ENCODE results near the gene CDC42BPG.

CDC42BPG gene

DNA sequence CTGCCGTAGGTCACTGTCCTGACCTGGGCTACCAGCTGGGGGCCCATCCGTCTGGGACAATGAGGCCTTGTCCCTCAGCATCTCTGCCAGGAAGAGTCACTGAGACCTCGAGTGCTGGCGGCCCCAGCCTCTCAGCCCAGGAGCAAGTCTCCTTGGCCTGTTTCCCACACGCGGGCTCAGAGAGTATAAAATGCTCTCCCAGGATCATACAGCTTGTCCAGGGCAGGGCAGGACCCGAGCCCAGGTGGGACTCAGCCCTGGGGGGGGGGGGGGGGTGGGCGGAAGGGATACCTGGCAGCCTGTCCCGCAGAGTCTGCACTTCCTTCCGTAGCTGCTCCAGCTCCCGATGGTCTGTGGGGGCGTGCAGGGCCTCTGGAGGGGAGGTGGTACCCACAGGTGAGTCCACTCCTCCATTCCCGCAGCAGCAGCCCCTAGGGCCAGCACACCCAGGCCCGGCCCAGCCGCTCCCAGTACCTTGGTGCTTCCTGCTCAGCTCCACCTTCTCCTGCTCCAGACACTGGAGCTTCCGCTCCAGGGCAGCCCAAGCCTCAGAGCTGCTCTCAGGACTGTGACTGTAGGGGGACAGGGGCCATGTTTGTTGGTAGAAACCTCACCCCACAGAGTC is 7.9 kb downstream of the CDC42BPG start:
- DNase-seq: no peak
- Histone ChIP-seq H3K27ac (ENCODE audit: low read depth, low read length) (no peak overlapping the region), H3K4me1 (ENCODE audit: control insufficient read depth in 1 of 2, insufficient read depth in 2 of 2, low read length in 2 of 2) (peaks cover 2% of the 10 kb centered on the region in 2 experiments), H4K91ac (ENCODE audit: low read depth, low read length) (no peak overlapping the region), H4K12ac (ENCODE audit: low read depth, low read length) (no peak overlapping the region), H2BK12ac (ENCODE audit: low read length) (no peak overlapping the region), H2BK120ac (ENCODE audit: insufficient read depth, low read length, poor library complexity) (no peak overlapping the region), H3K18ac (ENCODE audit: low read length) (no peak overlapping the region), H3K4ac (ENCODE audit: low read depth, low read length) (no peak overlapping the region), H3K27me3 (ENCODE audit: insufficient read depth, low read length) (no peaks in the 10 kb centered on the region), H4K8ac (ENCODE audit: low read depth, low read length) (no peak overlapping the region), H3K4me3 (ENCODE audit: low read depth, low read length) (no peak overlapping the region), H3K9me3 (ENCODE audit: insufficient read depth, low read depth, low read length) (peaks cover 3% of the 10 kb centered on the region), H3K23ac (ENCODE audit: low read length) (no peak overlapping the region), H3K36me3 (ENCODE audit: control insufficient read depth in 1 of 2, insufficient read depth in 2 of 2, low read length in 2 of 2) (peaks cover 91% of the 10 kb centered on the region in 2 experiments), H3K9ac (ENCODE audit: low read length) (no peak overlapping the region), H3K79me1 (ENCODE audit: low read length) (peaks cover 2% of the 10 kb centered on the region), H2AFZ (ENCODE audit: insufficient read depth, low read length, poor library complexity) (no peak overlapping the region), H2BK5ac (ENCODE audit: low read depth, low read length, poor library complexity) (no peak overlapping the region), H3K4me2 (ENCODE audit: low read length) (no peak overlapping the region), H3K79me2 (ENCODE audit: control insufficient read depth, insufficient read depth, low read length, poor library complexity) (no peaks in the 10 kb centered on the region), H2AK5ac (ENCODE audit: low read length) (no peak overlapping the region), H3K14ac (ENCODE audit: low read length) (no peak overlapping the region)
- WGBS (ENCODE audit: extremely low coverage, insufficient coverage, insufficient read length): no CpG with 5 or more reads among the region's 16 CpGs

DNA sequence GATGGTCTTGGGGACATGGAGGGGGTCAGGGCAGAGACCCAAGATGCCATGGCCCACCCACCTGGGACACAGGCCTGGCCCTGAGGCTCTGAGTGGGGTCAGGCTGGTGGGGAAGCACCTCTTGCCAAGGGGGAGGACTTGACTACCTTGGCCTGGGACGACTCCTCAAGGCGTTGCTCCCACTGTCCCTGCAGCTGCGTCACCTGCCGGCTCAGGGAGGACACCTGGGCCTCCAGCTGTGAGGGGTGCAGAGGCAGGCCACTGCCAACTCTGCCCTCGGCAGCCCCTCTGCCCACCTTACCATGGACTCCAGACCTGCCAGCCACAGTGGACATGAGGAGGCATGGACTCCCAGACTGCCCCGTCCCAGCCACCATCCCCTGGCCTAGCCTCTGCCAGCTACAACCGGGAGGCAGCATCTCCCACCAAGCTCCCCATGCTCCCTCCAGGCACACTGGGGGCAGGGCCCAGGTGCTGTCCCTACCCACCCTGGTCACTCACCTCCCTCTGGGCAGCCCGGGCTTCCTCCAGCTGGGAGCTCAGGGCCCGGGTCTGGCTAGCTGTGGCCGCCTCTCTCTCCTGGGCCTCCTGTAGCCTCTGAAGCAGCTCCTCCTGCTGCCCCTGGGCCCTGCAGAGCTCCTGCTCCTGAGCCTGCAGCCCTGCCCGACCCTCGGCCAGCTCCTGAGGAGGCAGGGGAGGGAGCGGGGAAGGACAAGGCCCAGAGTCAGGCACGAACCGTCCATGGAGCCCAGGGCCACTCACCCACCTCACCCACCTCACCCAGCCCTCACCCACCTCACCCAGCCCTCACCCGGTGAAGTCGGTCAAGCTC is 8.6 kb downstream of the CDC42BPG start:
- Histone ChIP-seq H4K8ac (ENCODE audit: low read depth, low read length) (no peak overlapping the region), H2AK5ac (ENCODE audit: low read length) (no peak overlapping the region), H4K12ac (ENCODE audit: low read depth, low read length) (no peak overlapping the region), H3K27ac (ENCODE audit: low read depth, low read length) (no peak overlapping the region), H3K4me2 (ENCODE audit: low read length) (no peak overlapping the region), H3K18ac (ENCODE audit: low read length) (no peak overlapping the region), H3K4me1 (ENCODE audit: control insufficient read depth in 1 of 2, insufficient read depth in 2 of 2, low read length in 2 of 2) (no peaks in the 10 kb centered on the region), H3K23ac (ENCODE audit: low read length) (no peak overlapping the region), H2BK12ac (ENCODE audit: low read length) (no peak overlapping the region), H3K79me2 (ENCODE audit: control insufficient read depth, insufficient read depth, low read length, poor library complexity) (no peaks in the 10 kb centered on the region), H3K27me3 (ENCODE audit: insufficient read depth, low read length) (no peaks in the 10 kb centered on the region), H2AFZ (ENCODE audit: insufficient read depth, low read length, poor library complexity) (no peak overlapping the region), H3K79me1 (ENCODE audit: low read length) (no peaks in the 10 kb centered on the region), H3K9ac (ENCODE audit: low read length) (no peak overlapping the region), H4K91ac (ENCODE audit: low read depth, low read length) (no peak overlapping the region), H2BK5ac (ENCODE audit: low read depth, low read length, poor library complexity) (no peak overlapping the region), H3K14ac (ENCODE audit: low read length) (no peak overlapping the region), H2BK120ac (ENCODE audit: insufficient read depth, low read length, poor library complexity) (no peak overlapping the region), H3K9me3 (ENCODE audit: insufficient read depth, low read depth, low read length) (peaks cover 3% of the 10 kb centered on the region), H3K36me3 (ENCODE audit: control insufficient read depth in 1 of 2, insufficient read depth in 2 of 2, low read length in 2 of 2) (peaks cover 96 to 97% of the 10 kb centered on the region in 2 experiments), H3K4me3 (ENCODE audit: low read depth, low read length) (no peak overlapping the region), H3K4ac (ENCODE audit: low read depth, low read length) (no peak overlapping the region)
- no peak for DNase-seq
- WGBS (ENCODE audit: extremely low coverage, insufficient coverage, insufficient read length): no CpG with 5 or more reads among the region's 17 CpGs

DNA sequence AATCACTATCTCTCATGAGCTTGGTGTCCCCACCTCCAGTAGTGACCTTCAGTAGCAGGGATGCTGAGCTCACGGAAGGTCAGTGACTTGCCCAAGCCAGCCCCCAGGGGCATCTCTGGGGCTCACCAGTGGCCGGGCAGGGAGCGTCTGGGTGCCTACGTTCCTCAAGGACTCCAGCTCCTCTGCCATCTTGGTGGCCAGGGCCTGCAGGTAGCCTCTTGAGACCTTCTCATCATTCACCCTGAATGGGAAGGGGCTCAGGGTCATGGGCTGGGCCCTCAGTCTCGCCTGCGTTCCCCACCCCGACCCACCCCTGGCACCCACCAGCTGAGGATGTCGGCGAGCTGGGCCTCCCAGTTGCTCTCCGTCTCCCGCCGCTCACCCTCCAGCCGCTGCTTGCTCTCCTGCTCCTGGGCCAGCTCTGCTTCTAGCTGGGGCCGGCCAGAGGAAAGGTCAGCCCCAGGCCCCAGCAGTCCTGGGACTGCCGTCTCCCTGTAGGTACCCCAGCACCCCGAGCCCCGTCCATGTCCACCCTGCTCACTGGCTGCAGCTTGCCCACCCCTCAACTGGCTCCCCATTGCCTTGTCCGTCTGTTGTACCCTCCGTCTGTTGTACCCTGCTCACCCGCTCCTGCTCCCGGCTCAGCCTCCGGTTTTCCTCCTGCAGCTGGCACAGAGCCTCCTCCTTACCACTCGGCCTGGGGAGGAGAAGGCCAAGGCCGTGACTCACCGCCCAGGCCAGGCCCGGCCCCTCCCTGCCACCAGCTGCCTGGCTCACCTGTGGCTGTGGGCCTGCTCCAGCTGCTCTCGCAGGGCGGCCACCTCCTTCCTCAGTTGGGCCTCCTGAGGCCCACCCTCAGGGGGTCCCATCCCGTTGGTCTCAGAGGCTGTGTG is 9.5 kb downstream of the CDC42BPG start:
- no peaks in the 10 kb centered on the region for H3K27me3 ChIP-seq (ENCODE audit: insufficient read depth, low read length)
- H3K4me1 ChIP-seq (ENCODE audit: control insufficient read depth in 1 of 2, insufficient read depth in 2 of 2, low read length in 2 of 2): no peaks in the 10 kb centered on the region
- H4K8ac ChIP-seq (ENCODE audit: low read depth, low read length): no peak overlapping the region
- peaks cover 95 to 97% of the 10 kb centered on the region in 2 experiments for H3K36me3 ChIP-seq (ENCODE audit: control insufficient read depth in 1 of 2, insufficient read depth in 2 of 2, low read length in 2 of 2)
- H2AFZ ChIP-seq (ENCODE audit: insufficient read depth, low read length, poor library complexity): no peak overlapping the region
- no peak overlapping the region for H2AK5ac ChIP-seq (ENCODE audit: low read length)
- no peak overlapping the region for H3K4me3 ChIP-seq (ENCODE audit: low read depth, low read length)
- no peaks in the 10 kb centered on the region for H3K79me2 ChIP-seq (ENCODE audit: control insufficient read depth, insufficient read depth, low read length, poor library complexity)
- no peak overlapping the region for H4K12ac ChIP-seq (ENCODE audit: low read depth, low read length)
- no peak overlapping the region for H3K14ac ChIP-seq (ENCODE audit: low read length)
- H3K4ac ChIP-seq (ENCODE audit: low read depth, low read length): no peak overlapping the region
- no CpG with 5 or more reads among the region's 29 CpGs for WGBS (ENCODE audit: extremely low coverage, insufficient coverage, insufficient read length)
- DNase-seq: peak; percentile 58 to 65
- no peak overlapping the region for H2BK12ac ChIP-seq (ENCODE audit: low read length)
- H2BK5ac ChIP-seq (ENCODE audit: low read depth, low read length, poor library complexity): no peak overlapping the region
- no peaks in the 10 kb centered on the region for H3K79me1 ChIP-seq (ENCODE audit: low read length)
- H3K18ac ChIP-seq (ENCODE audit: low read length): no peak overlapping the region
- H2BK120ac ChIP-seq (ENCODE audit: insufficient read depth, low read length, poor library complexity): no peak overlapping the region
- H4K91ac ChIP-seq (ENCODE audit: low read depth, low read length): no peak overlapping the region
- no peak overlapping the region for H3K4me2 ChIP-seq (ENCODE audit: low read length)
- H3K9me3 ChIP-seq (ENCODE audit: insufficient read depth, low read depth, low read length): peaks cover 2% of the 10 kb centered on the region
- no peak overlapping the region for H3K23ac ChIP-seq (ENCODE audit: low read length)
- no peak overlapping the region for H3K9ac ChIP-seq (ENCODE audit: low read length)
- no peak overlapping the region for H3K27ac ChIP-seq (ENCODE audit: low read depth, low read length)

DNA sequence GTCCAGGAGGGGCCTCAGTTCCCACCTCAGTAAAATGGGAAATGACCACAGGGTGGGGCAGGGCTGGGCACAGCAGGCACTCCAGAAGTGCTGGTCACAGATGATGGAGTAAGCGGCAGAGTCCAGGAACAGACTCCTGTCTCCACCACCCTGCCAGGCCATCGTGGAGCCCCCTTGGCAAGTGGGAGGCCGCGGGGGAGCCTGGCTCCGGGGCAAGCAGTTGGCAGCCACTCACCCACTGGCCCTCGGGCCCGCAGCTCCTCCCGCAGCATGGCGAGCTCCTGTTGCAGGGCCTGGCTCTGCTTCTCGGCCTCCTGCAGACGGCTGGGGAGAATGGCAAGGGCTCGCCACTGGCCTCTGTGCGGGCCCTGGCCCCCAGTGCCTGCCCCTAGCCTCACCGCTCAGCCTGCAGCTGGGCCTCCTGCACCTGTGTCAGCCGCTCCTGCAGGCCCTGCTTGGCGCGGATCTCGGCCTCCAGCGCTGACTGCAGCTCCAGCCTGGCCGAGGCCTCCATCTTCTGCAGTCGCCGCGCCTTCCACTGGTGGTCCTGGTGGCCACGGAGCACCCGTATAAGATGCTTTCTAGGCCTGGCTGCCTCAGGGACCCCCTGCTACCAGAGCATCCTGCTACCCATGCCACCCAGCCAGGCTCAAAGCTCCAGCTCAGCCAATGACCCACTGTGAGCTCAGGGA is 10.3 kb downstream of the CDC42BPG start:
- WGBS (ENCODE audit: extremely low coverage, insufficient coverage, insufficient read length): no CpG with 5 or more reads among the region's 25 CpGs
- Histone ChIP-seq H3K9me3 (ENCODE audit: insufficient read depth, low read depth, low read length) (no peaks in the 10 kb centered on the region), H3K23ac (ENCODE audit: low read length) (no peak overlapping the region)

More for the DNA sequence above, 10.3 kb downstream of the CDC42BPG start:
- Histone ChIP-seq H3K4me3 (ENCODE audit: low read depth, low read length) (no peak overlapping the region), H3K79me1 (ENCODE audit: low read length) (no peaks in the 10 kb centered on the region), H3K9ac (ENCODE audit: low read length) (no peak overlapping the region), H4K12ac (ENCODE audit: low read depth, low read length) (no peak overlapping the region), H2BK5ac (ENCODE audit: low read depth, low read length, poor library complexity) (no peak overlapping the region), H3K36me3 (ENCODE audit: control insufficient read depth in 1 of 2, insufficient read depth in 2 of 2, low read length in 2 of 2) (peaks cover 95 to 97% of the 10 kb centered on the region in 2 experiments), H2AFZ (ENCODE audit: insufficient read depth, low read length, poor library complexity) (no peak overlapping the region), H4K91ac (ENCODE audit: low read depth, low read length) (no peak overlapping the region), H2BK12ac (ENCODE audit: low read length) (no peak overlapping the region), H3K4ac (ENCODE audit: low read depth, low read length) (no peak overlapping the region), H2AK5ac (ENCODE audit: low read length) (no peak overlapping the region), H3K4me2 (ENCODE audit: low read length) (no peak overlapping the region), H3K14ac (ENCODE audit: low read length) (no peak overlapping the region), H3K79me2 (ENCODE audit: control insufficient read depth, insufficient read depth, low read length, poor library complexity) (no peaks in the 10 kb centered on the region), H3K27ac (ENCODE audit: low read depth, low read length) (no peak overlapping the region), H3K18ac (ENCODE audit: low read length) (no peak overlapping the region), H3K4me1 (ENCODE audit: control insufficient read depth in 1 of 2, insufficient read depth in 2 of 2, low read length in 2 of 2) (no peaks in the 10 kb centered on the region), H3K27me3 (ENCODE audit: insufficient read depth, low read length) (no peaks in the 10 kb centered on the region), H2BK120ac (ENCODE audit: insufficient read depth, low read length, poor library complexity) (no peak overlapping the region), H4K8ac (ENCODE audit: low read depth, low read length) (no peak overlapping the region)
- no peak for DNase-seq
